ENCODE measurements around the gene SHISA4. TPM values are rescaled to one million over a fixed set of nuclear protein-coding genes. Genes with fewer than 3 reads are reported as not detected.
A peak's percentile ranks its signal among the peaks of the same experiment; 100 is the strongest.
"Not testable (repeated sequence)": the region's sequence is repeated elsewhere in the genome, so short reads cannot be mapped to it uniquely, and the experiment has no call there.

Gene SHISA4
- polyA plus RNA-seq (ENCODE audit: insufficient read length in 4 of 4) = 10 to 100 TPM; 12.9 to 15.9 (median 14.6) TPM

GRCh38 chr1:201888282-201889089 lies at the start of gene SHISA4:
TSS of gene SHISA4 (plus strand) at chr1:201888898. CDS start at chr1:201888995, 97 bp downstream.
- DNase-seq (ENCODE audit: low read depth in 4 of 4, low spot score in 3 of 4) = peak in 3 of 4 donors; percentile 28 to 46 (median 41)

GRCh38 chr1:201839089-201839488 lies 49.6 kb upstream of the SHISA4 start:
- DNase-seq (ENCODE audit: low read depth in 4 of 4, low spot score in 3 of 4) = not testable (repeated sequence)

GRCh38 chr1:201840055-201840454 lies 48.6 kb upstream of the SHISA4 start:
- no peak for DNase-seq (ENCODE audit: low read depth in 4 of 4, low spot score in 3 of 4)

DNA sequence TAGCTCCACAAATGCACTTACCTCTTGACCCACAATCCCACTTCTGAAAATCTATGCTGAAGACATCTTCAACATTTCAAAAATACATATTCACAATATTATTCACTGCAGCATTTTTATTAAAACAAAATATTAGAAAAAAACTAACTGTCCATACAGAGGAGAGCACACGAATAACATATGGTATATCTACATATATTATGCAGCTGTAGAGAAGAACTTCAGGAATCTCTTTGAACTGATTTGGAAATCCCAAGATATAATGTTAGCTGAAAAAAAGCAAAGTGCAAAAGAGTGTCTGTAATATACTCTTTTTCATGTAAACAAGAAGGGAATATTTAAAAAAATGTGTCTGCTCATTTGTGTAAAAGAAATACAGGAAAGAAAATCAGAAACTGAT lies 48.2 kb upstream of the SHISA4 start:
- no peak for DNase-seq (ENCODE audit: low read depth in 4 of 4, low spot score in 3 of 4)

DNA sequence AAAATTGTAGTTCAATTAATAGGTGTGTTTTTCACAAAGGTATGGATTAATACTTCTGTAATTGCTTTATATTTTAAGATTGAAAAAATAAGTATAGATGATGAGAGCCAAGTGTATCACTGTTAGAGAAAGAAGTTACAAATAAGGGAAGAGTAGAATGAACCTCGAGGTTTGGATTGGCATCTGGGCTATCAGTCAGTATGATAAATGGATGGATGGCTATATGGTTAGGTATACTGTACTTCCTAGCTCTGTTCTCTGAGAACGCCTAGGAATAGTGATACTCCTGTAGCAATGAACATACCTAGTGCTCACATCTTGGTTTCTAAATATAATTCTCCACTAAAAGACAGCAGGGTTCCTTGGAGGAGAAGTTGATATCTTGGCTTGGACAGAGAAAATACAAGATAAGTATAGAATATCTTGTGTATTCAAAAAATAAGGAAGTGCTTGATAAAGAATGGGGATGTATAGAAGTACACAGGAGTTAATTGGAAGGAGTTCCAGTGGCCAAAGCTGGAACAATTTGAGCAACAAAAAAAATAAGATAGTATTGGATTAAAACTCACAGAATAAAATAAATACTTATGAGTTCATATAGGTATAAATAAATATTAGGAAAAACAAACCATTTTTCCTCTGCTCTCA lies 47.3 kb upstream of the SHISA4 start:
- DNase-seq (ENCODE audit: low read depth in 4 of 4, low spot score in 3 of 4) = no peak

GRCh38 chr1:201842472-201843027 lies 46.1 kb upstream of the SHISA4 start:
- no peak for DNase-seq (ENCODE audit: low read depth in 4 of 4, low spot score in 3 of 4)

- no peak for DNase-seq (ENCODE audit: low read depth in 4 of 4, low spot score in 3 of 4)
Measured at GRCh38 chr1:201845331-201846083, 43.2 kb upstream of the SHISA4 start.

- DNase-seq (ENCODE audit: low read depth in 4 of 4, low spot score in 3 of 4) = no peak
Measured at GRCh38 chr1:201847150-201847549, 41.5 kb upstream of the SHISA4 start.

GRCh38 chr1:201848230-201848629 lies 40.5 kb upstream of the SHISA4 start:
- no peak for DNase-seq (ENCODE audit: low read depth in 4 of 4, low spot score in 3 of 4)

DNA sequence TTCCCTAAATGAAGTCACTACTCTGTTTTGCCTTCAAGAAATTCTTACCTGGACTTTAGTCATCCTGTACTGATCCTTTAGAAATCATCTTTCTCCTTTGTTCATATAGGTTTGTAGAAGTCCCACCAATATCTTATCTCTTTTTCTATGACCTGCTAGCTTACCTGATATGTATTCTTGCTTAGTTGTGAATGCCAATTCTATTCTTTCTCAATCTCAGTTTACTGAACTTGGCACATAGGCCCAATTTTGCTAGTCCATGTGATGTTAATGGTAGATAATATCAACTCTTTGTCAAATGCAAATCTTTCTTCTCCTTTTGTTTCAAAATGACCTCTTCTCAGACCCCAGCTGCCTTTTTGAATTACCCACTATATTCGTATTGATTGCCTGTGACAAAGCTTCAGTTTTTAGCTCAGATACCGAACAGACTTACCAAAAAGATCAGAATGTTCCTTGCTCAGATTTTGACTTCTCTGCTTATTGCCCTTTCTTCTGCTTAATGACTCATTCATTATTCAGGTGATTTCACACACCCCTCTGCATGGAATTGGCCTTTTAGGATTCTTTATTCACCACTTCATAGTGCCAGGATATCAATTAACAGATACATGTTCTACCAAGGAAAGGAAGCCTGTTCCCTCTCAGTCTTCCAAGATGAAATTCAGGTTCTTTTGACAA lies 39.2 kb upstream of the SHISA4 start:
- no peak for DNase-seq (ENCODE audit: low read depth in 4 of 4, low spot score in 3 of 4)

- no peak for DNase-seq (ENCODE audit: low read depth in 4 of 4, low spot score in 3 of 4)
Measured at GRCh38 chr1:201850053-201850397, 38.7 kb upstream of the SHISA4 start.

- DNase-seq (ENCODE audit: low read depth in 4 of 4, low spot score in 3 of 4) = no peak
Measured at GRCh38 chr1:201851949-201852348, 36.7 kb upstream of the SHISA4 start.

DNA sequence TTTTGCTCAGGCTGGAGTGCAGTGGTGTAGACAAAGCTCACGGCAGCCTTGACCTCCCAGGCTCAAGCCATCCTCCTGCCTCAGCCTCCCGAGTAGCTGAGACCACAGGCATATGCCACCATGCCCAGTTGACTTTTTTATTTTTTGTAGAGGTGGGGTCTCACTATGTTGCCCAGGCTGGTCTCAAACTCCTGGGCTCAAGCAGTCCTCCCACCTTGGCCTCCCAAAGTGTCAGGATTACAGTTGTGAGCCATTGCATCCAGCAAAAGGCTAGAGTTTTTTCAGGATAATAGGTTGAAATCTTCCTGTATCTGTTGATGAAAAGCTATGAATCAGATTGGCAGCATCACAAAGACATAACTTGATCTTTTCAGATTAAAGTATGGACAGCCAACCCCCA lies 32.0 kb upstream of the SHISA4 start:
- not testable (repeated sequence) for DNase-seq (ENCODE audit: low read depth in 4 of 4, low spot score in 3 of 4)

DNA sequence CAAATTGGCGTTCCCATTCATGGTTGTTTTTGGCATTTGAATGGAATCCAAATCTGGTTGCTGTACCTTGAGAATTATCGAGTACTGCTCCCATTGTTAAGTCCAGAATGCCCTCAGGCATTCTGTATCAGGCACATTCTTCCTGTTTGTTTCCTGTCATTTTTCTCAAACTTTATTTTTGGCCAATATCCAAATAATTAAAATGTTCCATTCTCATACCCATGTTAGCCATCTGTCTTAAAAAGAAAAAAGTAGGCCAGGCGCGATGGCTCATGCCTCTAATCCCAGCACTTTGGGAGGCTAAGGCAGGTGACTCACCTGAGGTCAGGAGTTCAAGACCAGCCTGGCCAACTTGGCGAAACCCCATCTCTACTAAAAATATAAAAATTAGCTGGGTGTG lies 29.3 kb upstream of the SHISA4 start:
- DNase-seq (ENCODE audit: low read depth in 4 of 4, low spot score in 3 of 4) = no peak

DNA sequence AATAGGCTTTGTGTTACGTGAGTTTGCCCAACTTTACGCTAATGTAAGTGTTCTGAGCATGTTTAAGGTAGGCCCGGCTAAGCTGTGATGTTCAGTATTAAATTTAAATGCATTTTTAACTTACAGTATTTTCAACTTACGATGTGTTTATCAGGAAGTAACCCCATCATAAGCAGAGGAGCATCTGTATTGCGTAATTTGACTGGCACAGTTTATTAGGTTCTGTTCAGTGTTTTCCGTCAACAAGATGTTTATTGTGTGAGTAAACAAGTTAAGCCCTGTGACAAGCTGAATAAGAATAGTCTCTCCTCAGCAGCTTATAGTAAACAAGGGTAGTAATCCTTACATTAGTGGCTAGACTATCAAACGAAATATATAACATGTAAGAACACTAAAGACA lies 27.2 kb upstream of the SHISA4 start:
- no peak for DNase-seq (ENCODE audit: low read depth in 4 of 4, low spot score in 3 of 4)

GRCh38 chr1:201870397-201870796 lies 18.3 kb upstream of the SHISA4 start:
- no peak for DNase-seq (ENCODE audit: low read depth in 4 of 4, low spot score in 3 of 4)

DNA sequence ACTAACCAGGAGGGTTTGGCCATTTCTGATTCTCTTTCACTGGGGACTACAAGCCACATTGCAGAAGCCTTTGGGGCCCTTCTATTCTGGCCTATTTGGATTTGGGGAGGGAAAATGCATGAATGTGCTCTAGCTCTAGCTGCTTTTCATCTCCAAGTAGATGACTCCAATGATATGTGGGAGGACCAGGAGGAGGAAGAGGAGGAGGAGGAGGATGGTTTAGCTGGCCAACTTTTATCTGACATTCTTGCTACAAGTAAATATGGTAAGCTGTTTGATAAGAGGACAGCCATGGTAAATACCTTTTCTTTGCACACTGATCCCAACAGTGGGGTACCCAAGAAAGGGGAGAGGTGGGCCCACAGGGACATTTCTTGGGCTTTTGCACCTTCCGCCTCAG lies 14.0 kb upstream of the SHISA4 start:
- no peak for DNase-seq (ENCODE audit: low read depth in 4 of 4, low spot score in 3 of 4)

- no peak for DNase-seq (ENCODE audit: low read depth in 4 of 4, low spot score in 3 of 4)
Measured at GRCh38 chr1:201876148-201876818, 12.4 kb upstream of the SHISA4 start.

DNA sequence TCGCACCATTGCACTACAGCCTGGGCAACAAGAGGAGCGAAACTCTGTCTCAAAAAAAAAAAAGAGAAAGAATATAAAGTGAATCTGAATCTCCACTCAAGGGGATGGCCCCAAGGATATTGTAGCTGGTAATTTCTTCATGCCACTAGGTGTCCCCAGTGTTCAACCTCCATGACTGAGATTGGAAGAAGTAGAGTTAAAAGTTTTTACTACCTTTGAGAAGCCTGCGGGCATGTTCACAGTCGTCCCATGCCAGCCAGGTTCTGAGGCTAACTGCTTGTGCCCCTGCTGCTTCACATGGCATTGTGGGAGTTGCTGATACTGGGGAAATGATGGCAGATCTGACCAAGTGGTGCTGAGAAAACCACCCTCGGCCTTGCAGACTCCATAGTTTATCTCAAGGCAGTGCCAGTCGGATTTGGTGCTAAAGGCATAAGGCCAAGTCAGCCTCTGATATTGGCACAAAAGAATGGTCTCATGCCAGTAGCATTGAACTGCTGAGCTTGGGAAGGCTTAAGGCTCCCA lies 10.8 kb upstream of the SHISA4 start:
- DNase-seq (ENCODE audit: low read depth in 4 of 4, low spot score in 3 of 4) = peak in 3 of 4 donors; percentile 24 to 45 (median 40)

All from left renal pelvis (tissue), 4 donors.